IMR-90 (cell line): Measurements from ENCODE around the gene LRRFIP1. TPM values are rescaled to one million over a fixed set of nuclear protein-coding genes. Genes with fewer than 3 reads are reported as not detected.

ENCODE experiments used
- ATAC-seq: fragments of 200-7000 bp; cut with Tn5 transposase; 2 replicates; pipeline ENCODE4 v1.9.1; 2020; ENCODE audit warnings: low read depth, mild to moderate bottlenecking, moderate library complexity
- BruUV-seq: library from RNA; stranded (reverse); fragments of 400-500 nt; replicated peaks from 2 replicates; lab custom pipeline; 2021; lab: Mats Ljungman, UMichigan
- CTCF ChIA-PET: fragments of 300-600 bp; formaldehyde crosslinking; extraction: SDS; loops from one replicate; lab custom pipeline; 2021; ENCODE audit warnings: antibody characterized with exemption; lab: Yijun Ruan, JAX
- POLR2A ChIA-PET: fragments of 300-600 bp; sonication (Branson Sonifier 250); formaldehyde crosslinking; loops from one replicate; lab custom pipeline; 2022; ENCODE audit warnings: antibody characterized with exemption; ENCODE audit not compliant: unreplicated experiment; lab: Charles Lee
- DNase-seq: peaks from one replicate; pipeline ENCODE4 v3.0.0; 2013
- H2AFZ ChIP-seq: replicated peaks from 2 replicates; pipeline ENCODE3; 2013; ENCODE audit warnings: low read length, mild to moderate bottlenecking; ENCODE audit not compliant: poor library complexity
- H2AK5ac ChIP-seq: 2 replicates; pipeline ENCODE4 v1.6.1; 2013; ENCODE audit warnings: low read depth, low read length, inconsistent platforms
- H2AK9ac ChIP-seq: replicated peaks from 2 replicates; pipeline ENCODE3; 2013; ENCODE audit warnings: mild to moderate bottlenecking, low read depth, low read length, moderate library complexity; ENCODE audit not compliant: poor library complexity
- H2BK120ac ChIP-seq: 2 replicates; pipeline ENCODE4 v1.6.1; 2013; ENCODE audit warnings: low read depth, low read length, inconsistent platforms
- H2BK15ac ChIP-seq: 3 replicates; pipeline ENCODE4 v1.6.1; 2013; ENCODE audit warnings: low read depth, low read length, inconsistent platforms
- H2BK20ac ChIP-seq: 2 replicates; pipeline ENCODE4 v1.6.1; 2013; ENCODE audit warnings: low read depth, mild to moderate bottlenecking, inconsistent platforms, low read length, moderate library complexity
- H2BK5ac ChIP-seq: 2 replicates; pipeline ENCODE4 v1.6.1; 2013; ENCODE audit warnings: mild to moderate bottlenecking, low read depth, low read length, inconsistent platforms; ENCODE audit not compliant: poor library complexity, severe bottlenecking
- H3K14ac ChIP-seq: replicated peaks from 2 replicates; pipeline ENCODE4 v1.6.1; 2013; ENCODE audit warnings: low read depth, low read length, inconsistent platforms
- H3K18ac ChIP-seq: 2 replicates; pipeline ENCODE4 v1.6.1; 2013; ENCODE audit warnings: low read depth, low read length, control low read depth
- H3K23ac ChIP-seq: 2 replicates; pipeline ENCODE4 v1.6.1; 2013; ENCODE audit warnings: low read depth, low read length, inconsistent platforms
- H3K27ac ChIP-seq: 2 replicates; pipeline ENCODE4 v1.5.1; 2013; ENCODE audit warnings: mild to moderate bottlenecking, control low read depth, low read length; ENCODE audit not compliant: insufficient read depth
- H3K27me3 ChIP-seq: 2 replicates; pipeline ENCODE4 v1.6.1; 2013; ENCODE audit warnings: low read length; ENCODE audit not compliant: control insufficient read depth, insufficient read depth
- H3K36me3 ChIP-seq: 2 replicates; pipeline ENCODE4 v1.6.1; 2013; ENCODE audit warnings: low read length, mixed read lengths; ENCODE audit not compliant: control insufficient read depth, insufficient read depth
- H3K4ac ChIP-seq: 2 replicates; pipeline ENCODE4 v1.6.1; 2013; ENCODE audit warnings: low read depth, low read length, inconsistent platforms
- H3K4me1 ChIP-seq: 2 replicates; pipeline ENCODE4 v1.6.1; 2013; ENCODE audit warnings: low read length, mixed read lengths; ENCODE audit not compliant: control insufficient read depth, insufficient read depth
- H3K4me2 ChIP-seq: 2 replicates; pipeline ENCODE4 v1.6.1; 2013; ENCODE audit warnings: low read depth, mild to moderate bottlenecking, control low read depth, low read length, moderate library complexity
- H3K4me3 ChIP-seq: 2 replicates; pipeline ENCODE4 v1.5.1; 2013; ENCODE audit warnings: low read depth, mild to moderate bottlenecking, control low read depth, low read length, moderate library complexity; ENCODE audit not compliant: insufficient read depth
- H3K56ac ChIP-seq: 2 replicates; pipeline ENCODE4 v1.6.1; 2013; ENCODE audit warnings: low read length, inconsistent platforms; ENCODE audit not compliant: insufficient read depth; ENCODE audit errors: extremely low read depth
- H3K79me1 ChIP-seq, 2 experiments: 2 replicates each; pipeline ENCODE4 v1.6.1; 2013; ENCODE audit warnings: low read length in 2 of 2, inconsistent platforms in 1 of 2, low read depth in 1 of 2
- H3K9ac ChIP-seq: 2 replicates; pipeline ENCODE4 v1.6.1; 2013; ENCODE audit warnings: low read depth, low read length, control low read depth
- H3K9me1 ChIP-seq: 2 replicates; pipeline ENCODE4 v1.6.1; 2013; ENCODE audit warnings: low read length, inconsistent platforms; ENCODE audit not compliant: insufficient read depth
- H3K9me3 ChIP-seq: 2 replicates; pipeline ENCODE4 v1.6.1; 2013; ENCODE audit warnings: low read length; ENCODE audit not compliant: control insufficient read depth, insufficient read depth
- H4K20me1 ChIP-seq: 2 replicates; pipeline ENCODE4 v1.6.1; 2013; ENCODE audit warnings: low read length, inconsistent platforms; ENCODE audit not compliant: insufficient read depth
- H4K5ac ChIP-seq: 2 replicates; pipeline ENCODE4 v1.6.1; 2013; ENCODE audit warnings: mild to moderate bottlenecking, low read depth, low read length, control low read depth
- H4K8ac ChIP-seq, 2 experiments: 2 replicates each; pipeline ENCODE4 v1.6.1; 2013; ENCODE audit warnings: low read depth in 2 of 2, low read length in 2 of 2, control low read depth in 1 of 2, inconsistent platforms in 1 of 2
- H4K91ac ChIP-seq: 2 replicates; pipeline ENCODE4 v1.6.1; 2013; ENCODE audit warnings: low read depth, low read length, inconsistent platforms; ENCODE audit not compliant: insufficient read depth
- POLR2A ChIP-seq: IDR thresholded peaks from 2 replicates; pipeline ENCODE4 v1.6.1; 2012; ENCODE audit warnings: mild to moderate bottlenecking, low read depth, low read length
- RAD21 ChIP-seq: IDR thresholded peaks from 2 replicates; pipeline ENCODE4 v1.6.1; 2012; ENCODE audit warnings: low read length, improper control_type of control experiment
- WGBS, 2 experiments: methylation state at CpG; one replicate each; pipeline versions ENCODE4 v1.1.5 to v1.1.7; 2013; ENCODE audit warnings: missing lambda C conversion rate in 2 of 2; ENCODE audit not compliant: insufficient read length in 1 of 2; ENCODE audit errors: extremely low coverage in 2 of 2; 5-methylcytosine and 5-hydroxymethylcytosine counted together
- dilution Hi-C: fragments of 300-500 bp; cut with HindIII; formaldehyde crosslinking; loops from one replicate; pipeline ENCODE4 v1.14.3; 2018; ENCODE audit warnings: low sequenced_read_pairs; ENCODE audit not compliant: unreplicated experiment
- in situ Hi-C: fragments of 300-500 bp; cut with MboI; formaldehyde crosslinking; loops from 3 replicates; pipeline ENCODE4 v1.14.3; 2019; ENCODE audit warnings: low sequenced_read_pairs, inconsistent platforms, mixed read lengths
- intact Hi-C: fragments of 100-400 bp; cut with micrococcal nuclease; formaldehyde crosslinking; loops from 2 replicates; pipeline ENCODE4 v1.10.0; 2022
- polyA plus RNA-seq, 3 experiments: library from polyadenylated mRNA; depleted of rRNA; stranded (reverse); fragments of >200 nt; gene quantifications; 2 replicates each; pipeline ENCODE4 v1.2.3, GENCODE V29; 2012; ENCODE audit warnings: low replicate concordance in 1 of 3
- total RNA-seq: library from RNA; depleted of rRNA; stranded (reverse); fragments of >200 nt; gene quantifications from 2 replicates; pipeline ENCODE4 v1.2.3, GENCODE V29; 2012

The LRRFIP1 gene
- total and polyA plus RNA-seq, 2 of the 4 experiments (the other 2 are of a cell fraction), result 52.2 to 54.4 TPM

- Histone ChIP-seq H2AK9ac (peak overlapping the region; percentile 94), H3K9me1 (peaks cover 21% of the 10 kb centered on the region), H3K4me1 (peaks cover 30% of the 10 kb centered on the region), H3K27me3 (no peaks in the 10 kb centered on the region), H3K18ac (peak overlapping the region; percentile 11; the same call in 1 of the 2 replicates), H3K14ac (peak overlapping the region; percentile 51), H3K4me3 (peak overlapping the region; percentile 57), H3K23ac (peak overlapping the region; percentile 93), H3K79me1 (peaks cover 15 to 64% of the 10 kb centered on the region in 2 experiments), H2BK15ac (no peak overlapping the region), H2BK20ac (no peak overlapping the region), H3K4me2 (peak overlapping the region; percentile 85), H3K9me3 (no peaks in the 10 kb centered on the region), H3K27ac (peak overlapping the region; percentile 81), H4K20me1 (peaks cover 34% of the 10 kb centered on the region), H4K8ac (peak overlapping the region; percentile 58 to 75; a peak in 2 of 4 replicates), H4K5ac (no peak overlapping the region), H2AK5ac (no peak overlapping the region; the same call in none of the 2 replicates), H2AFZ (peak overlapping the region; percentile 79), H2BK5ac (peak overlapping the region; percentile 73), H2BK120ac (peak overlapping the region; percentile 71), H3K9ac (peak overlapping the region; percentile 92), H3K36me3 (no peaks in the 10 kb centered on the region), H3K4ac (peak overlapping the region; percentile 92), H4K91ac (peak overlapping the region; percentile 73; the same call in 1 of the 2 replicates), H3K56ac (peak overlapping the region; percentile 77; the same call in 1 of the 2 replicates)
- 0% methylated on average over 59 of the region's 94 CpGs; no CpG with 5 or more reads in 1 of the 2 experiments for WGBS, 2 experiments
- CTCF ChIA-PET, result interaction anchor here (1.3 to 1.9 kb wide), 2 partner anchors 19 to 110 kb away, joined by 5 read pairs; no protein-coding TSS in a partner anchor
- intact Hi-C loops (loop anchor here (5.0 kb wide), 1 partner anchor 35 kb away; no protein-coding TSS in a partner anchor), in situ Hi-C loops (no loop called here), dilution Hi-C loops (no loop called here)
- TF ChIP-seq RAD21, result no peak
- peak; percentile 89 for TF ChIP-seq POLR2A
- peak; percentile 80 for DNase-seq
- POLR2A ChIA-PET, result interaction anchor here (0.6 kb wide), 2 partner anchors 22 to 39 kb away, joined by 3 to 4 read pairs; no protein-coding TSS in a partner anchor
- peak; percentile 76 for ATAC-seq
- BruUV-seq, result no TSS peak
Measured at GRCh38 chr2:237691908-237692600, 64.7 kb downstream of the LRRFIP1 start.
